CD14-positive monocyte (primary cell): Measurements from ENCODE around the gene OR12D2. TPM values are rescaled to one million over a fixed set of nuclear protein-coding genes. Genes with fewer than 3 reads are reported as not detected.
"Not testable (repeated sequence)": the region's sequence is repeated elsewhere in the genome, so short reads cannot be mapped to it uniquely, and the experiment has no call there.

Experiments
- DNase-seq, 3 donors: peaks; one replicate each; pipeline ENCODE4 v3.0.0-alpha.2; 2011 to 2022
- H2AFZ ChIP-seq: 2 replicates; pipeline ENCODE4 v1.6.0; 2012; ENCODE audit warnings: mild to moderate bottlenecking, low read depth, low read length, inconsistent platforms; ENCODE audit not compliant: insufficient read depth, poor library complexity, severe bottlenecking
- H3K27ac ChIP-seq, 2 donors: 1 replicate in 1 of 2; 2 replicates in 1 of 2; pipeline ENCODE4 v1.5.1; 2012 to 2013; ENCODE audit warnings: low read length in 2 of 2, control low read depth in 1 of 2, inconsistent platforms in 1 of 2, low read depth in 1 of 2, mild to moderate bottlenecking in 1 of 2
- H3K27me3 ChIP-seq, 2 donors: one replicate each; pipeline versions ENCODE4 v1.6.0 to v1.6.1; 2011 to 2013; ENCODE audit warnings: low read length in 2 of 2; ENCODE audit not compliant: control insufficient read depth in 2 of 2, insufficient read depth in 2 of 2
- H3K36me3 ChIP-seq, 2 donors: replicated peaks in 1 of 2; 1 replicate in 1 of 2; 2 replicates in 1 of 2; pipeline versions ENCODE4 v1.5.1 to v1.6.1; 2012 to 2013; ENCODE audit warnings: low read length in 2 of 2, control low read depth in 1 of 2, inconsistent platforms in 1 of 2, mild to moderate bottlenecking in 1 of 2; ENCODE audit not compliant: insufficient read depth in 2 of 2, control insufficient read depth in 1 of 2
- H3K4me1 ChIP-seq, 2 donors: 1 replicate in 1 of 2; 2 replicates in 1 of 2; pipeline versions ENCODE4 v1.5.1 to v1.6.1; 2012 to 2013; ENCODE audit warnings: low read length in 2 of 2, control low read depth in 1 of 2, inconsistent platforms in 1 of 2, mild to moderate bottlenecking in 1 of 2, moderate library complexity in 1 of 2; ENCODE audit not compliant: insufficient read depth in 2 of 2, control insufficient read depth in 1 of 2
- H3K4me2 ChIP-seq: replicated peaks from 2 replicates; pipeline ENCODE3; 2012; ENCODE audit warnings: low read length, moderate library complexity, mild to moderate bottlenecking; ENCODE audit not compliant: poor library complexity, severe bottlenecking; ENCODE audit errors: extremely low read depth
- H3K4me3 ChIP-seq, 3 experiments: fragments of 200-600 bp in 1 of 3; sonication (generic) in 1 of 3; replicated peaks in 1 of 3; 1 replicate in 2 of 3; 2 replicates in 1 of 3; pipeline ENCODE4 v1.5.1; 2011 to 2013; ENCODE audit warnings: low read length in 3 of 3, mild to moderate bottlenecking in 3 of 3, control low read depth in 2 of 3, low read depth in 2 of 3, inconsistent platforms in 1 of 3, moderate library complexity in 1 of 3
- H3K79me2 ChIP-seq: 2 replicates; pipeline ENCODE4 v1.6.0; 2012; ENCODE audit warnings: mild to moderate bottlenecking, control low read depth, inconsistent platforms, low read length, moderate library complexity; ENCODE audit not compliant: insufficient read depth
- H3K9ac ChIP-seq: 2 replicates; pipeline ENCODE4 v1.6.0; 2017; ENCODE audit warnings: low read length, mild to moderate bottlenecking; ENCODE audit not compliant: insufficient read depth, poor library complexity, severe bottlenecking
- H3K9me3 ChIP-seq, 2 donors: replicated peaks in 1 of 2; 1 replicate in 1 of 2; 2 replicates in 1 of 2; pipeline versions ENCODE4 v1.5.1 to v1.6.1; 2012 to 2013; ENCODE audit warnings: low read length in 2 of 2, control low read depth in 1 of 2; ENCODE audit not compliant: control insufficient read depth in 1 of 2, insufficient read depth in 1 of 2
- H4K20me1 ChIP-seq: 2 replicates; pipeline ENCODE4 v1.6.0; 2012; ENCODE audit warnings: mild to moderate bottlenecking, low read length, control low read depth, moderate library complexity; ENCODE audit not compliant: insufficient read depth
- H3K27ac Mint-ChIP-seq, 7 donors: one replicate each; pipeline ENCODE4 v1.8.0; 2020; ENCODE audit warnings: mild to moderate bottlenecking in 7 of 7, mixed read lengths in 7 of 7, moderate library complexity in 6 of 7, inconsistent platforms in 2 of 7
- H3K27me3 Mint-ChIP-seq, 3 donors: one replicate each; pipeline ENCODE4 v1.8.0; 2021 to 2022; ENCODE audit warnings: low read depth in 3 of 3, mild to moderate bottlenecking in 3 of 3, mixed read lengths in 3 of 3, moderate library complexity in 3 of 3, inconsistent platforms in 1 of 3
- H3K36me3 Mint-ChIP-seq, 2 donors: one replicate each; pipeline ENCODE4 v1.8.0; 2020; ENCODE audit warnings: mixed read lengths in 2 of 2, inconsistent platforms in 1 of 2, mild to moderate bottlenecking in 1 of 2
- H3K4me1 Mint-ChIP-seq: one replicate; pipeline ENCODE4 v1.8.0; 2020; ENCODE audit warnings: mild to moderate bottlenecking, mixed read lengths
- H3K4me3 Mint-ChIP-seq, 2 donors: one replicate each; pipeline ENCODE4 v1.8.0; 2020; ENCODE audit warnings: mild to moderate bottlenecking in 2 of 2, mixed read lengths in 2 of 2, moderate library complexity in 1 of 2
- H3K9me3 Mint-ChIP-seq, 7 donors: one replicate each; pipeline ENCODE4 v1.8.0; 2020 to 2022; ENCODE audit warnings: mixed read lengths in 7 of 7, mild to moderate bottlenecking in 6 of 7, moderate library complexity in 6 of 7, inconsistent platforms in 2 of 7
- CTCF ChIP-seq: fragments of 200-600 bp; IDR thresholded peaks from one replicate; pipeline ENCODE4 v1.8.0; 2022; ENCODE audit warnings: antibody characterized with exemption, mild to moderate bottlenecking
- WGBS: methylation state at CpG from one replicate; pipeline ENCODE4 v1.1.5; 2013; ENCODE audit warnings: missing lambda C conversion rate; ENCODE audit not compliant: insufficient coverage; 5-methylcytosine and 5-hydroxymethylcytosine counted together
- intact Hi-C, 2 donors: fragments of 100-400 bp; cut with micrococcal nuclease; formaldehyde crosslinking; loops; one replicate each; pipeline versions ENCODE4 v1.15.0 to v1.15.1; 2023
- polyA minus RNA-seq: library from RNA; depleted of rRNA, polyadenylated mRNA; stranded (reverse); fragments of >200 nt; gene quantifications from 2 replicates; pipeline ENCODE4 v1.2.3, GENCODE V29; 2012
- polyA plus RNA-seq, 3 donors: library from polyadenylated mRNA; depleted of rRNA in 1 of 3; unstranded in 2 of 3; stranded (reverse) in 1 of 3; fragments of 300-500 nt in 2 of 3; fragments of >200 nt in 1 of 3; fragmentation: Illumina TruSeq in 2 of 3; gene quantifications; 1 replicate in 2 of 3; 2 replicates in 1 of 3; pipeline ENCODE4 v1.2.3, GENCODE V29; 2012 to 2021
- total RNA-seq, 12 experiments: library from RNA in 1 of 12; stranded (reverse) in 1 of 12; fragments of 120-200 nt in 1 of 12; gene quantifications; one replicate each; pipeline ENCODE4 v1.2.4 and lab custom pipeline; 2013 to 2026; ENCODE audit warnings: mixed read lengths in 6 of 12, inconsistent platforms in 1 of 12

OR12D2 gene
- not detected for total RNA-seq (2013)
- polyA plus RNA-seq (not detected), polyA minus RNA-seq (not detected in 2 replicates), total RNA-seq (lab: John Stamatoyannopoulos, UW) (0 to 0.60 (median 0) reads per million in 11 experiments)

GRCh38 chr6:29395331-29395730 is at the start of gene OR12D2:
Gene OR12D2 (plus strand): TSS chr6:29395631. CDS start chr6:29396700, 1,069 bp downstream.
- H2AFZ ChIP-seq: no peak within 1 kb of the TSS
- intact Hi-C loops: no loop called here
- no peak for TF ChIP-seq CTCF
- H3K4me1 ChIP-seq: no peaks in the 10 kb centered on the region
- no peak within 1 kb of the TSS for H3K9ac ChIP-seq
- H3K4me3 ChIP-seq: no peak within 1 kb of the TSS
- H4K20me1 ChIP-seq: no peaks in the 10 kb centered on the region
- no peak within 1 kb of the TSS for H3K4me2 ChIP-seq
- no peak within 1 kb of the TSS for H3K27ac Mint-ChIP-seq
- H3K4me1 Mint-ChIP-seq: no peaks in the 10 kb centered on the region
- peaks cover 0 to 8% (median 0%) of the 10 kb centered on the region in 7 donors for H3K9me3 Mint-ChIP-seq
- no peaks in the 10 kb centered on the region for H3K36me3 Mint-ChIP-seq
- H3K27me3 ChIP-seq: no peaks in the 10 kb centered on the region
- H3K36me3 ChIP-seq: no peaks in the 10 kb centered on the region
- H3K9me3 ChIP-seq: peaks cover 0 to 4% of the 10 kb centered on the region in 2 donors
- H3K27ac ChIP-seq: no peak within 1 kb of the TSS
- H3K79me2 ChIP-seq: no peaks in the 10 kb centered on the region
- no peak for DNase-seq
- H3K4me3 Mint-ChIP-seq: no peak within 1 kb of the TSS
- H3K27me3 Mint-ChIP-seq: peaks cover under 1 to 8% (median 3%) of the 10 kb centered on the region in 3 donors

- H3K79me2 ChIP-seq, DNase-seq, H3K9me3 Mint-ChIP-seq, H3K4me3 ChIP-seq, H3K4me1 Mint-ChIP-seq, H3K4me3 Mint-ChIP-seq, H3K27ac Mint-ChIP-seq, H3K27me3 ChIP-seq, H3K36me3 Mint-ChIP-seq, H3K9me3 ChIP-seq, intact Hi-C loops, H3K27ac ChIP-seq, H3K27me3 Mint-ChIP-seq, H3K36me3 ChIP-seq, H4K20me1 ChIP-seq, H3K4me1 ChIP-seq, H2AFZ ChIP-seq, H3K9ac ChIP-seq, H3K4me2 ChIP-seq: not testable (repeated sequence)
- WGBS: no CpG with 5 or more reads among the region's 3 CpGs
These were observed 46.1 kb upstream of the OR12D2 start for GRCh38 chr6:29349348-29349747.
